ENCODE measurements around the gene MTCL1. TPM values are rescaled to one million over a fixed set of nuclear protein-coding genes. Genes with fewer than 3 reads are reported as not detected.

MTCL1 gene
- total RNA-seq, 1 experiment from 2014 or later: 22.7 TPM

DNA sequence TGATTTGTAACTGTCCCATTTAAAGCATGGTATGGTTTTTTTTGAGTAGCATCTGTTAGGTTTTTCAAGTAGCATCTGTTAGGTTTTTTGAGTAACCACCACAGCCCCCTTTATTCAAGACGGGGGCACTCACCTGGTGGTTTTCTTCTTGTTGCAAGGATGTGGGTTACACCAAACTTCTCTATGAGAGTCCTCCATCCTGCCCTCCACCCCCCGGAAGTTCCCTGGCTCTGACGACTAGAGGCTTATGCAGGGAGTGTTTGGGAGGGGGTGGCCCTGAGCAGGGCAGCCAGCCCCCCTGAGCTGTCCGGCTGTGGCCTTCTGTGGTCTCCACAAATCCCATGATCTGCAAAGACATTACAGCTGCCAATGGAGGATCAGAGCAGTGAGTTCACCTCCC, 39.3 kb downstream of the MTCL1 start:
- H3K36me3 ChIP-seq (ENCODE audit: control insufficient read depth in 1 of 2, insufficient read depth in 2 of 2, low read length in 2 of 2): no peaks in the 10 kb centered on the region
- DNase-seq (ENCODE audit: low read depth, low spot score) (no peak), ATAC-seq (no peak)
- no peak overlapping the region for H2AFZ ChIP-seq (ENCODE audit: low read depth, low read length, poor library complexity, severe bottlenecking)
- ChIA-PET POLR2A (no interaction called here), CTCF (no interaction called here), RAD21 (ENCODE audit: low non-redundant PET in 1 of 2, low total read pairs in 2 of 2, uncharacterized antibody in 2 of 2, unreplicated experiment in 2 of 2) (no interaction called here)
- no peaks in the 10 kb centered on the region for H4K20me1 ChIP-seq (ENCODE audit: insufficient read depth)
- intact Hi-C loops (cut with micrococcal nuclease): loop anchor here (10.0 kb wide), 1 partner anchor 60 kb away; no protein-coding TSS in a partner anchor
- H3K27me3 ChIP-seq (ENCODE audit: insufficient read depth, low read length): no peaks in the 10 kb centered on the region
- no peak overlapping the region for H3K4me3 ChIP-seq (replicated peaks in 1 of 2; ENCODE audit: low read depth in 1 of 2, low read length in 2 of 2)
- peaks cover 11% of the 10 kb centered on the region; the same call in 1 of the 2 replicates for H3K79me2 ChIP-seq (ENCODE audit: insufficient read depth, low read length)
- no peaks in the 10 kb centered on the region for H3K4me1 ChIP-seq (ENCODE audit: control insufficient read depth in 1 of 2, insufficient read depth in 2 of 2, low read length in 2 of 2)
- H3K9me2 ChIP-seq (ENCODE audit: insufficient read depth): no peaks in the 10 kb centered on the region
- no peak overlapping the region for H3K27ac ChIP-seq (ENCODE audit: low read depth, low read length)
- H3K9ac ChIP-seq (ENCODE audit: low read length): no peak overlapping the region
- no TSS peak for BruUV-seq (replicated peaks)
- H3K4me2 ChIP-seq (ENCODE audit: low read length): no peak overlapping the region
- no peaks in the 10 kb centered on the region for H3K9me3 ChIP-seq (ENCODE audit: control insufficient read depth in 1 of 2, insufficient read depth in 1 of 2, low read depth in 1 of 2, low read length in 2 of 2)
- TF ChIP-seq, protein P1, sequence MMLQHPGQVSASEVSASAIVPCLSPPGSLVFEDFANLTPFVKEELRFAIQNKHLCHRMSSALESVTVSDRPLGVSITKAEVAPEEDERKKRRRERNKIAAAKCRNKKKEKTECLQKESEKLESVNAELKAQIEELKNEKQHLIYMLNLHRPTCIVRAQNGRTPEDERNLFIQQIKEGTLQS (IDR thresholded peaks at IDR 0.05): no peak
- no peak for TF ChIP-seq CEBPB (IDR thresholded peaks at IDR 0.05; ENCODE audit: low read depth)

DNA sequence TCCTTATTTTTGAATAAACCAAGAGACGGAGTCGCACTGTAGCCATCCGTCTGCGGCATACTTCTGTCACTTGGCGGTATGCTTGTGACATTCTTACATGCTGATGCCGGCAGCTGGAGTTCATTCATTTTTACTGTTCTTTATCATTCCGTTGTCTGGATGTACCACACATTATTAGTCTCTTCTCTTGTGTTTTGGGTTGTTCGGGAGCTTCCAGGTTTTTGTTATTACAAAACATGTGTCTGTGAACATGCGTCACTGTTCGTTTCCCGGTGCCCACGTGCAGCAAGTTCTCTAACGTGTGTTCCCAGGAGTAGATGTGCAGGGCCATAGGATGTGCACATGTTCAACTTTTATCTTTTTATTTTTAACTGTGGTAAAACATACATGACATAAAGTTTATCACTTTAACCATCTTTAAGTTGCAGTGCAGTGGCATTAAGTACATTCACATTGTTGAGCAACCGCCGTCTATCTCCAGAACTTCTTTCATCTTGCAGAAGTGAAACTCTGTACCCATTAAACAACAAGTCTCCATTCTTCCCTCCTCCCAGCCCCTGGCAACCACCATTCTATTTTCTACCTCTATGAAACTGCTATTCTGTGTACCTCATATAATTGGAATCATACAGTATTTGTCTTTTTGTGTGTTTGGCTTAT, 40.1 kb downstream of the MTCL1 start:
- POLR2A ChIA-PET: no interaction called here
- DNase-seq (ENCODE audit: low read depth, low spot score) (no peak), ATAC-seq (no peak)
- Histone ChIP-seq H3K4me2 (ENCODE audit: low read length) (no peak overlapping the region), H3K9ac (ENCODE audit: low read length) (no peak overlapping the region), H3K4me1 (ENCODE audit: control insufficient read depth in 1 of 2, insufficient read depth in 2 of 2, low read length in 2 of 2) (no peaks in the 10 kb centered on the region), H3K27ac (ENCODE audit: low read depth, low read length) (no peak overlapping the region), H3K9me3 (ENCODE audit: control insufficient read depth in 1 of 2, insufficient read depth in 1 of 2, low read depth in 1 of 2, low read length in 2 of 2) (no peaks in the 10 kb centered on the region), H3K9me2 (ENCODE audit: insufficient read depth) (no peaks in the 10 kb centered on the region), H3K27me3 (ENCODE audit: insufficient read depth, low read length) (no peaks in the 10 kb centered on the region), H2AFZ (ENCODE audit: low read depth, low read length, poor library complexity, severe bottlenecking) (no peak overlapping the region), H3K79me2 (ENCODE audit: insufficient read depth, low read length) (peaks cover 11% of the 10 kb centered on the region; the same call in 1 of the 2 replicates), H4K20me1 (ENCODE audit: insufficient read depth) (no peaks in the 10 kb centered on the region), H3K36me3 (ENCODE audit: control insufficient read depth in 1 of 2, insufficient read depth in 2 of 2, low read length in 2 of 2) (no peaks in the 10 kb centered on the region), H3K4me3 (replicated peaks in 1 of 2; ENCODE audit: low read depth in 1 of 2, low read length in 2 of 2) (no peak overlapping the region)
- TF ChIP-seq CEBPB (IDR thresholded peaks at IDR 0.05; ENCODE audit: low read depth): no peak
- no peak for TF ChIP-seq EZH2 (IDR thresholded peaks at IDR 0.05)
- no peak for TF ChIP-seq ZFX (IDR thresholded peaks at IDR 0.05)
- no peak for TF ChIP-seq CBX3 (IDR thresholded peaks at IDR 0.05; ENCODE audit: low read depth)
- TF ChIP-seq POLR2AphosphoS5 (IDR thresholded peaks at IDR 0.05; ENCODE audit: low read depth, low read length): no peak
- TF ChIP-seq, protein P1 (IDR thresholded peaks at IDR 0.05): no peak
- TF ChIP-seq, protein P2, sequence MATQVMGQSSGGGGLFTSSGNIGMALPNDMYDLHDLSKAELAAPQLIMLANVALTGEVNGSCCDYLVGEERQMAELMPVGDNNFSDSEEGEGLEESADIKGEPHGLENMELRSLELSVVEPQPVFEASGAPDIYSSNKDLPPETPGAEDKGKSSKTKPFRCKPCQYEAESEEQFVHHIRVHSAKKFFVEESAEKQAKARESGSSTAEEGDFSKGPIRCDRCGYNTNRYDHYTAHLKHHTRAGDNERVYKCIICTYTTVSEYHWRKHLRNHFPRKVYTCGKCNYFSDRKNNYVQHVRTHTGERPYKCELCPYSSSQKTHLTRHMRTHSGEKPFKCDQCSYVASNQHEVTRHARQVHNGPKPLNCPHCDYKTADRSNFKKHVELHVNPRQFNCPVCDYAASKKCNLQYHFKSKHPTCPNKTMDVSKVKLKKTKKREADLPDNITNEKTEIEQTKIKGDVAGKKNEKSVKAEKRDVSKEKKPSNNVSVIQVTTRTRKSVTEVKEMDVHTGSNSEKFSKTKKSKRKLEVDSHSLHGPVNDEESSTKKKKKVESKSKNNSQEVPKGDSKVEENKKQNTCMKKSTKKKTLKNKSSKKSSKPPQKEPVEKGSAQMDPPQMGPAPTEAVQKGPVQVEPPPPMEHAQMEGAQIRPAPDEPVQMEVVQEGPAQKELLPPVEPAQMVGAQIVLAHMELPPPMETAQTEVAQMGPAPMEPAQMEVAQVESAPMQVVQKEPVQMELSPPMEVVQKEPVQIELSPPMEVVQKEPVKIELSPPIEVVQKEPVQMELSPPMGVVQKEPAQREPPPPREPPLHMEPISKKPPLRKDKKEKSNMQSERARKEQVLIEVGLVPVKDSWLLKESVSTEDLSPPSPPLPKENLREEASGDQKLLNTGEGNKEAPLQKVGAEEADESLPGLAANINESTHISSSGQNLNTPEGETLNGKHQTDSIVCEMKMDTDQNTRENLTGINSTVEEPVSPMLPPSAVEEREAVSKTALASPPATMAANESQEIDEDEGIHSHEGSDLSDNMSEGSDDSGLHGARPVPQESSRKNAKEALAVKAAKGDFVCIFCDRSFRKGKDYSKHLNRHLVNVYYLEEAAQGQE (IDR thresholded peaks at IDR 0.05; ENCODE audit: low read depth): no peak
- no peak for TF ChIP-seq ELF1 (IDR thresholded peaks at IDR 0.05; ENCODE audit: borderline replicate concordance, low read depth)
- TF ChIP-seq JUND (IDR thresholded peaks at IDR 0.05): no peak
- no peak for TF ChIP-seq TCF7L2 (IDR thresholded peaks at IDR 0.05; ENCODE audit: borderline replicate concordance, extremely low read depth, insufficient read depth, insufficient read length)
- TF ChIP-seq SRF (IDR thresholded peaks at IDR 0.05; ENCODE audit: low read depth): no peak
- TF ChIP-seq RAD21 (IDR thresholded peaks at IDR 0.05; ENCODE audit: low read depth): no peak
- no peak for TF ChIP-seq SIN3A (IDR thresholded peaks at IDR 0.05; ENCODE audit: low read depth)
- no peak for TF ChIP-seq YY1 (IDR thresholded peaks at IDR 0.05; ENCODE audit: extremely low read depth, insufficient replicate concordance, low read depth, low read length)
- TF ChIP-seq, protein P3, sequence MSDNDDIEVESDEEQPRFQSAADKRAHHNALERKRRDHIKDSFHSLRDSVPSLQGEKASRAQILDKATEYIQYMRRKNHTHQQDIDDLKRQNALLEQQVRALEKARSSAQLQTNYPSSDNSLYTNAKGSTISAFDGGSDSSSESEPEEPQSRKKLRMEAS (IDR thresholded peaks at IDR 0.05): no peak
- RAD21 ChIA-PET (ENCODE audit: low non-redundant PET in 1 of 2, low total read pairs in 2 of 2, uncharacterized antibody in 2 of 2, unreplicated experiment in 2 of 2): no interaction called here
- no TSS peak for BruUV-seq (replicated peaks)
- intact Hi-C loops (cut with micrococcal nuclease): loop anchor here (10.0 kb wide), 1 partner anchor 59 kb away; no protein-coding TSS in a partner anchor
- CTCF ChIA-PET: no interaction called here

All from HCT116 (cell line).